Cardiac ventricle fibroblast (primary cell): ENCODE data around the gene BBS12. TPM values are rescaled to one million over a fixed set of nuclear protein-coding genes. Genes with fewer than 3 reads are reported as not detected.

Experiments used
- total RNA-seq: library from RNA; depleted of rRNA; stranded (reverse); fragments of >200 nt; gene quantifications from 2 replicates; pipeline ENCODE4 v1.2.3, GENCODE V29; 2015

The BBS12 gene
- total RNA-seq, result 3.3 and 4.5 TPM in 2 replicates

GRCh38 chr4:122732329-122733026, at the start of gene BBS12:
Gene BBS12, plus strand, starts transcription at chr4:122732704. Its CDS starts 9,189 bp downstream, at chr4:122741893.

Other genes starting within 250 kb of the BBS12 start
- gene IL21, start 111.6 kb upstream of the BBS12 start, total RNA-seq, result not detected in 2 replicates
- gene FGF2, start 94.1 kb downstream of the BBS12 start, total RNA-seq, result 11.0 and 11.6 TPM in 2 replicates
- 4.8 and 13.1 TPM in 2 replicates for gene NUDT6, start 189.9 kb downstream of the BBS12 start, total RNA-seq